ENCODE data around the gene GRIK4.

GRIK4 gene

DNA sequence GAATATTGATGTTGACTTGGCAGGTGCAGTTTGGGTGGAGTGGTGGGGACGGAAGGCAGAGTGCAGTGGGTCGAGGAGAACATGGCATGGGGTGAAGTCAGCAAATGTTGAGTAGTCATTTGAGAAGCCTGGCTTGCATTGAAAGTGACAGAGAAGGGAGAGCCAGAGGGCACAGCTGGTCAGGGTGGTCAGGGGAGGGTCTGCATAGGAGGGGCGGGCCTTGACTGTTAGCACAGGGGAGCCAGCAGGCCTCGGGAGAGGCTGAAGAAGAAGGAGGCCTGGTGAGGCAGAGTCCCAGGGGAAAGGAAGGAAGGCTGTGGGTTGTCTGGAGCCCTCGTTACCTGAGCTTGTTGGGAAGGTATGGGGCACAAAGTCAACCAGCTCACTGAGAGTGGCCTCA is 281.6 kb downstream of the GRIK4 start:
- DNase-seq (ENCODE audit: low read depth), result no peak
- H3K4me3 ChIP-seq (ENCODE audit: low read depth, low read length), result no peak overlapping the region
- TF ChIP-seq, protein P1, sequence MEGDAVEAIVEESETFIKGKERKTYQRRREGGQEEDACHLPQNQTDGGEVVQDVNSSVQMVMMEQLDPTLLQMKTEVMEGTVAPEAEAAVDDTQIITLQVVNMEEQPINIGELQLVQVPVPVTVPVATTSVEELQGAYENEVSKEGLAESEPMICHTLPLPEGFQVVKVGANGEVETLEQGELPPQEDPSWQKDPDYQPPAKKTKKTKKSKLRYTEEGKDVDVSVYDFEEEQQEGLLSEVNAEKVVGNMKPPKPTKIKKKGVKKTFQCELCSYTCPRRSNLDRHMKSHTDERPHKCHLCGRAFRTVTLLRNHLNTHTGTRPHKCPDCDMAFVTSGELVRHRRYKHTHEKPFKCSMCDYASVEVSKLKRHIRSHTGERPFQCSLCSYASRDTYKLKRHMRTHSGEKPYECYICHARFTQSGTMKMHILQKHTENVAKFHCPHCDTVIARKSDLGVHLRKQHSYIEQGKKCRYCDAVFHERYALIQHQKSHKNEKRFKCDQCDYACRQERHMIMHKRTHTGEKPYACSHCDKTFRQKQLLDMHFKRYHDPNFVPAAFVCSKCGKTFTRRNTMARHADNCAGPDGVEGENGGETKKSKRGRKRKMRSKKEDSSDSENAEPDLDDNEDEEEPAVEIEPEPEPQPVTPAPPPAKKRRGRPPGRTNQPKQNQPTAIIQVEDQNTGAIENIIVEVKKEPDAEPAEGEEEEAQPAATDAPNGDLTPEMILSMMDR (IDR thresholded peaks at IDR 0.05; ENCODE audit: insufficient read depth, low read depth, low read length, missing control alignments), result no peak

DNA sequence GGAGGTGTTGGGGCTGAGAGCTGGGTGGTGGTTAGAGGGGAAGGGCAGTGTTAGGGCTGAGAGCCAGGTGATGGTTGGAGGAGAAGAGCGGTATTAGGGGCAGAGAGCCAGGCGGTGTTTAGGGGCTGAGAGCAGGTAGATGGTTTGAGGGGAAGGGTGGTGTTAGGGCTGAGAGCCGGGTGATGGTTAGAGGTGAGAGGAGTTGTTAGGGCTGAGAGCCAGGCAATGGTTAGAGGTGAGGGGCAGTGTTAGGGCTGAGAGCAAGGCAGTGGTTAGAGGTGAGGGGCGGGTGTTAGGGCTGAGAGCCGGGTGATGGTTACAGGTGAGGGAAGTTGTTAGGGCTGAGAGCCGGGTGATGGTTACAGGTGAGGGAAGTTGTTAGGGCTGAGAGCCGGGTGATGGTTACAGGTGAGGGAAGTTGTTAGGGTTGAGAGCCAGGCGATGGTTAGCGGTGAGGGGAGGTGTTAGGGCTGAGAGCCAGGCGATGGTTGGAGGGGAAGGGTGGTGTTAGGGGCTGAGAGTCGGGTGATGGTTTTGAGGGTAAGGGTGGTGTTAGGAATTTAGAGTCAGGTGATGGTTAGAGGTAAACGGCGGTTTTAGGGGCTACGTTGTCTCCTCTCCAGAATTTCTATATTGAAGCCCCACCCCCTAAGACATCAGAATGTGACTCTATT is 282.4 kb downstream of the GRIK4 start:
- H3K4me3 ChIP-seq (ENCODE audit: low read depth, low read length), result no peak overlapping the region
- TF ChIP-seq, protein P1 (IDR thresholded peaks at IDR 0.05; ENCODE audit: insufficient read depth, low read depth, low read length, missing control alignments), result no peak
- no peak for DNase-seq (ENCODE audit: low read depth)

- TF ChIP-seq, protein P1 (IDR thresholded peaks at IDR 0.05; ENCODE audit: insufficient read depth, low read depth, low read length, missing control alignments), result no peak
- no peak overlapping the region for H3K4me3 ChIP-seq (ENCODE audit: low read depth, low read length)
- DNase-seq (ENCODE audit: low read depth), result no peak
These were observed 283.2 kb downstream of the GRIK4 start for GRCh38 chr11:120794748-120795147.

DNA sequence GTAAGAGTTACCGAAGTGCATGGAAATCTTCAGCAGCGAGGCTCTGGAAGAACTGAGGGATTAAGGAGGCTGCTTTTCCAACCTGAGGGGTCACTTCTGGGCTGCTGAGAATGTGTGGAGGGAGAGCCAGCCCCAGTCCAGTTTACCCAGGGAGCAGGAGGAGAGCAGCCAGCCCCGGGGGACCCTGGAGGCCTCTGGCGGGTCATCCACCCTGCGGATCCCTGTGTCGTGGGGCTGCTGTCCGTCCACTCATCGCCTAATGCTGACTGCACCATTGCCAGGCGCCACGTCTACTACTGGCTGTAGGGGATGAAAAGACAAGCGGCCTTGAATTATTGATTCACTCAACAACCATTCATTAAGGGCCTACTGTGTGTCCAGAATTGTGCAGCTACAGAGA is 283.6 kb downstream of the GRIK4 start:
- no peak for DNase-seq (ENCODE audit: low read depth)
- H3K4me3 ChIP-seq (ENCODE audit: low read depth, low read length), result no peak overlapping the region
- TF ChIP-seq, protein P1 (IDR thresholded peaks at IDR 0.05; ENCODE audit: insufficient read depth, low read depth, low read length, missing control alignments), result no peak

GRCh38 chr11:120797143-120797542 is 285.6 kb downstream of the GRIK4 start:
- TF ChIP-seq, protein P1 (IDR thresholded peaks at IDR 0.05; ENCODE audit: insufficient read depth, low read depth, low read length, missing control alignments), result no peak
- no peak overlapping the region for H3K4me3 ChIP-seq (ENCODE audit: low read depth, low read length)
- no peak for DNase-seq (ENCODE audit: low read depth)

GRCh38 chr11:120798854-120799253 is 287.3 kb downstream of the GRIK4 start:
- no peak overlapping the region for H3K4me3 ChIP-seq (ENCODE audit: low read depth, low read length)
- DNase-seq (ENCODE audit: low read depth), result no peak
- TF ChIP-seq, protein P1 (IDR thresholded peaks at IDR 0.05; ENCODE audit: insufficient read depth, low read depth, low read length, missing control alignments), result no peak

- TF ChIP-seq, protein P1 (IDR thresholded peaks at IDR 0.05; ENCODE audit: insufficient read depth, low read depth, low read length, missing control alignments), result no peak
- no peak overlapping the region for H3K4me3 ChIP-seq (ENCODE audit: low read depth, low read length)
- DNase-seq (ENCODE audit: low read depth), result peak; percentile 7
These were observed 288.7 kb downstream of the GRIK4 start for GRCh38 chr11:120800206-120800605.

All from GM12865 (cell line).